Left lung (tissue), 10 donors: Measurements from ENCODE around the gene PLEKHG5. TPM values are rescaled to one million over a fixed set of nuclear protein-coding genes. Genes with fewer than 3 reads are reported as not detected.

Experiments
- ATAC-seq: fragments of 200-7000 bp; cut with Tn5 transposase; one replicate; pipeline ENCODE4 v1.9.1; 2020; ENCODE audit warnings: moderate library complexity
- DNase-seq, 4 donors: peaks; one replicate each; pipeline ENCODE4 v3.0.0-alpha.2; 2013 to 2020
- H3K27ac ChIP-seq, 2 donors: fragments of 200-600 bp; sonication (generic) in 1 of 2; one replicate each; pipeline versions ENCODE4 v1.5.0 to v1.8.0; 2020 to 2021
- H3K27me3 ChIP-seq, 2 donors: fragments of 200-600 bp; sonication (generic) in 1 of 2; one replicate each; pipeline versions ENCODE4 v1.5.0 to v1.8.0; 2020 to 2021
- H3K36me3 ChIP-seq, 2 donors: fragments of 200-600 bp; sonication (generic) in 1 of 2; one replicate each; pipeline versions ENCODE4 v1.5.0 to v1.8.0; 2020 to 2021
- H3K4me1 ChIP-seq, 2 donors: fragments of 200-600 bp; one replicate each; pipeline ENCODE4 v1.8.0; 2021
- H3K4me3 ChIP-seq, 2 donors: fragments of 200-600 bp; sonication (generic) in 1 of 2; one replicate each; pipeline versions ENCODE4 v1.5.0 to v1.8.0; 2020 to 2021; ENCODE audit warnings: mild to moderate bottlenecking in 1 of 2
- H3K9me3 ChIP-seq, 2 donors: fragments of 200-600 bp; sonication (generic) in 1 of 2; one replicate each; pipeline versions ENCODE4 v1.5.0 to v1.8.0; 2020 to 2021
- CTCF ChIP-seq, 2 donors: fragments of 200-600 bp; sonication (generic) in 1 of 2; IDR thresholded peaks; one replicate each; pipeline versions ENCODE4 v1.5.0 to v1.8.0; 2021; ENCODE audit warnings: antibody characterized with exemption in 2 of 2
- intact Hi-C, 2 donors: fragments of 100-400 bp; cut with DNase I; formaldehyde crosslinking; loops; one replicate each; pipeline versions ENCODE4 v1.11.2 to v1.14.2; 2022
- polyA plus RNA-seq, 6 donors: library from polyadenylated mRNA; unstranded; fragments of 120-200 nt; gene quantifications; one replicate each; pipeline ENCODE4 v1.2.1, GENCODE V29; 2013; ENCODE audit not compliant: insufficient read length in 6 of 6
- total RNA-seq, 2 donors: library from RNA; stranded (reverse); fragmentation: NEBNext Ultra II Directional; extraction: Animal tissue kit (Norgen Biotek cat#: 25700); gene quantifications; one replicate each; pipeline ENCODE4 v1.2.1, GENCODE V29; 2021
- donor health status: DM: no; HTN: yes; CAD: no.
- donor health status: DM: no; HTN: no; CAD: no.

The PLEKHG5 gene
- total and polyA plus RNA-seq, 8 donors = 6.3 to 35.7 (median 28.8) TPM

- intact Hi-C loops = no loop called here
- Histone ChIP-seq H3K9me3 (no peaks in the 10 kb centered on the region), H3K4me1 (peaks cover 0 to 11% of the 10 kb centered on the region in 2 donors), H3K4me3 (no peak overlapping the region), H3K27me3 (no peaks in the 10 kb centered on the region), H3K27ac (no peak overlapping the region), H3K36me3 (no peaks in the 10 kb centered on the region)
- TF ChIP-seq CTCF (IDR thresholded peaks at IDR 0.05) = no peak
- DNase-seq (peak in 1 of 4 donors; percentile 39), ATAC-seq (no peak)
These were observed 26.0 kb upstream of the PLEKHG5 start for GRCh38 chr1:6517435-6517851.

DNA sequence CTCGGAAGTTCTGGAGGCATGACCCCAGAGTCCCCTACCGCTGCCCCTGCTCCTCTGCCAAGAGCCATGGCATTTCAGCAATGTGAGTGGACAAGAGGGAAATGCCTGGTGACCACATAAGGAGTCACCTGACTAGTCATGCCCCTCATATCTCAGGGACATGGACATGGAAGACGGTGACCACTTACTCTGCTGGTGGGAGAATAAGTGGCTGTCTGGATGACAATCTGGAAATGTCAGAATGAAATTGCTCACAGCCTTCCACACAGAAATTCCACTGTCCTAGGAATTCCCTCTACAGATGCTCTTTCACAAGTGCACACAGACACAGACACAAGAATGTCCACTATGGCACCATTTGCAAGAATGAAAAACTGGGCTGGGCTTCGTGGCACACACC lies 24.3 kb upstream of the PLEKHG5 start:
- intact Hi-C loops = no loop called here
- Histone ChIP-seq H3K4me3 (no peak overlapping the region), H3K36me3 (no peaks in the 10 kb centered on the region), H3K27ac (no peak overlapping the region), H3K27me3 (no peaks in the 10 kb centered on the region), H3K4me1 (peaks cover 0 to 11% of the 10 kb centered on the region in 2 donors), H3K9me3 (no peaks in the 10 kb centered on the region)
- no peak for ATAC-seq
- peak in 1 of 4 donors; percentile 6 for DNase-seq
- TF ChIP-seq CTCF (IDR thresholded peaks at IDR 0.05) = no peak

- no peaks in the 10 kb centered on the region for H3K36me3 ChIP-seq
- H3K9me3 ChIP-seq = no peaks in the 10 kb centered on the region
- DNase-seq (peak in 1 of 4 donors; percentile 45), ATAC-seq (no peak)
- intact Hi-C loops = no loop called here
- H3K27me3 ChIP-seq = peaks cover 0 to 13% of the 10 kb centered on the region in 2 donors
- no peak overlapping the region for H3K4me3 ChIP-seq
- no peaks in the 10 kb centered on the region for H3K4me1 ChIP-seq
- no peak overlapping the region for H3K27ac ChIP-seq
- TF ChIP-seq CTCF (IDR thresholded peaks at IDR 0.05) = no peak
These were observed 21.9 kb upstream of the PLEKHG5 start for GRCh38 chr1:6513320-6513801.

DNA sequence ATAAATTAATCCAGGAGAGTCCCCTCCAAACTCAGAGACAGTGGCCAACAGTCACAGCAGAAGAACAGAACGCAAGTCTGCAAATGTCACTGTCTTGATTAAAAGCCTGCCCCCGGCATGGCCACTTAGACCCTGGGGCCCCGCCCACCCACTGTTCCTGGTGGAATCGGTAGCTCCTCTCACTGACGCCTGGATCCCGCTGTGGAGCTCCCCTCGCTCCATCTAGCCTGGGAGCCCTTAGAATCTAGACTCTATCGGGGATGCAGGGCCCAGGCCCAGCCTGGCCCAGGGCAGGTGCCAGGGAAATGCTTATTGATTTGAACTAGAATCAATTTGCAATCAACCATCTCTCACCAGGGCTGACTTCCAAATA lies 21.4 kb upstream of the PLEKHG5 start:
- no peak for TF ChIP-seq CTCF (IDR thresholded peaks at IDR 0.05)
- Histone ChIP-seq H3K36me3 (no peaks in the 10 kb centered on the region), H3K9me3 (no peaks in the 10 kb centered on the region), H3K4me1 (no peaks in the 10 kb centered on the region), H3K27ac (no peak overlapping the region), H3K27me3 (peaks cover 0 to 15% of the 10 kb centered on the region in 2 donors), H3K4me3 (no peak overlapping the region)
- DNase-seq = peak in 1 of 4 donors; percentile 65
- intact Hi-C loops = no loop called here
- ATAC-seq = no peak

DNA sequence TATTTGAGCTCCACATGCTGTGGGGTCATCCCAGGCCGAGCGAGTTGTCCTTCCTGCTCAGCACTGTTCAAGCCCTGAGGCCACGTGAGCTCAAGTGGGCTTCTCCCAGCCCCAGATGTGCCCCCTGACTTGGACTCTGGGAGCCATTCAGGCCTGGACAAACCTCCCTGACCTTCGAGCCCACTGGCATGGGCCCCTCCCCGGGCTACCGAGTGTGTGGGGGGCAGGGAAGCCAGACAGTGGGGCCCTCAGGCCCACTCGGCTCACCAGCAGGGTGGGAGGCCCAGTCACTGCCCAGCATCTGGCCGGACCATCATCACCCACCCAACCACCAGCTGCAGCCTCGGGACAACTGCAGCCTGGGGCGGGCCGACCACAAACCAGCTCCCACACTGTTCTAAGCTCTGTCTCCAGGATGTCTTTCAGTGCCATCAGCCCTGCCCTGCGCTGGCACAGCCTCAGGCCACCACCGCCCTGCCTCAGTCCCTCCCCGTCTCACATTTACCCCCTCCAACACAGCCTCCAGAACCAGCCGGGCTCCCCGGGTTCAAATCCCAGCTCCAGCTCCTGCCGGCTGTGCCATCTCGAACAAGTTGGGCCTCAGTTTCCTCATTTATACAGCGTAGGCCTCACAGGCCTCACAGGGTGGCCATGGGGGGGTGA lies 20.9 kb upstream of the PLEKHG5 start:
- no peak for TF ChIP-seq CTCF (IDR thresholded peaks at IDR 0.05)

More for the DNA sequence above, 20.9 kb upstream of the PLEKHG5 start:
- no peaks in the 10 kb centered on the region for H3K36me3 ChIP-seq
- no peak overlapping the region for H3K27ac ChIP-seq
- peaks cover 0 to 15% of the 10 kb centered on the region in 2 donors for H3K27me3 ChIP-seq
- no peaks in the 10 kb centered on the region for H3K9me3 ChIP-seq
- H3K4me1 ChIP-seq = no peaks in the 10 kb centered on the region
- H3K4me3 ChIP-seq = no peak overlapping the region
- intact Hi-C loops = no loop called here
- ATAC-seq (no peak), DNase-seq (peak in 1 of 4 donors; percentile 45)
